ENCODE measurements around the gene SLC13A3. TPM values are rescaled to one million over a fixed set of nuclear protein-coding genes. Genes with fewer than 3 reads are reported as not detected.

Gene SLC13A3
- total and polyA plus RNA-seq, 2 of the 4 experiments (the other 2 are of a cell fraction): 2.5 to 4.2 TPM

DNA sequence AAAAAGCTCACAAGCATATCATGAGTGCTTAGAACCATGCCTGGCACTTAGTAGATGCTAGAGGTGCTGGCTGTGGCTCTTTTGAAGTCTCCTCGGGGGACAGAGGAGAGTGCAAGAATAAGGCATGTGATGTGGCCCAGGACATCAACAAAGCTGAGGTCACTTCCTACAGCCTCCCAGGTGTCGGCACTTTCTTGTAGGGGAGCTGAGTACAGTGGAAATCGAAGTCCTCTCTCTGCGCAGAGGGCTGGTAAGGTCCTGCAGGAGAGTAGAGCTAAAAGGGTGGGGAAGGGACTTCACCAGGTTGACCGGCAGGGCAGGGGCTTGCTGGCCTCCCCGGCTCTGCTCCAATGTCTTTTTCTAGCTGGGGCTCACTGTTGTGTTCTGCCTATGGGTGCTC lies 11.2 kb downstream of the SLC13A3 start:
- Histone ChIP-seq H3K9me3 (ENCODE audit: control insufficient read depth, insufficient read depth, low read length) (no peaks in the 10 kb centered on the region), H4K20me1 (ENCODE audit: insufficient read depth, low read length) (no peaks in the 10 kb centered on the region), H3K27me3 (ENCODE audit: control insufficient read depth, insufficient read depth, low read length) (peaks cover 2% of the 10 kb centered on the region), H2AK5ac (ENCODE audit: low read depth, low read length) (no peak overlapping the region), H4K91ac (ENCODE audit: insufficient read depth, low read depth, low read length) (no peak overlapping the region), H3K9ac (ENCODE audit: low read depth, low read length) (no peak overlapping the region), H2BK120ac (ENCODE audit: low read depth, low read length) (no peak overlapping the region), H3K23ac (ENCODE audit: low read depth, low read length) (no peak overlapping the region), H3K4me2 (ENCODE audit: low read depth, low read length) (no peak overlapping the region), H4K5ac (ENCODE audit: low read depth, low read length) (no peak overlapping the region), H3K4me3 (ENCODE audit: insufficient read depth, low read depth, low read length) (no peak overlapping the region), H4K8ac (ENCODE audit: low read depth in 2 of 2, low read length in 2 of 2) (no peak overlapping the region), H2BK15ac (ENCODE audit: low read depth, low read length) (no peak overlapping the region), H3K4me1 (ENCODE audit: control insufficient read depth, insufficient read depth, low read length) (no peaks in the 10 kb centered on the region), H3K14ac (replicated peaks; ENCODE audit: low read depth, low read length) (no peak overlapping the region), H3K27ac (ENCODE audit: insufficient read depth, low read length) (no peak overlapping the region), H2AFZ (replicated peaks; ENCODE audit: low read length, poor library complexity) (no peak overlapping the region), H3K36me3 (ENCODE audit: control insufficient read depth, insufficient read depth, low read length) (no peaks in the 10 kb centered on the region), H2AK9ac (replicated peaks; ENCODE audit: low read depth, low read length, poor library complexity) (no peak overlapping the region), H3K9me1 (ENCODE audit: insufficient read depth, low read length) (no peaks in the 10 kb centered on the region), H3K79me1 (ENCODE audit: low read depth in 1 of 2, low read length in 2 of 2) (no peaks in the 10 kb centered on the region), H2BK5ac (ENCODE audit: low read depth, low read length, poor library complexity, severe bottlenecking) (no peak overlapping the region), H3K18ac (ENCODE audit: low read depth, low read length) (no peak overlapping the region), H3K56ac (ENCODE audit: extremely low read depth, insufficient read depth, low read length) (no peak overlapping the region), H2BK20ac (ENCODE audit: low read depth, low read length) (no peak overlapping the region), H3K4ac (ENCODE audit: low read depth, low read length) (no peak overlapping the region)
- POLR2A ChIA-PET (ENCODE audit: unreplicated experiment): no interaction called here
- no peak for ATAC-seq (ENCODE audit: low read depth)
- dilution Hi-C loops (cut with HindIII; ENCODE audit: low sequenced_read_pairs, unreplicated experiment): no loop called here
- no CpG with 5 or more reads among the region's 6 CpGs for WGBS, 2 experiments (ENCODE audit: extremely low coverage in 2 of 2, insufficient read length in 1 of 2)
- intact Hi-C loops (cut with micrococcal nuclease): no loop called here
- TF ChIP-seq, protein P1, sequence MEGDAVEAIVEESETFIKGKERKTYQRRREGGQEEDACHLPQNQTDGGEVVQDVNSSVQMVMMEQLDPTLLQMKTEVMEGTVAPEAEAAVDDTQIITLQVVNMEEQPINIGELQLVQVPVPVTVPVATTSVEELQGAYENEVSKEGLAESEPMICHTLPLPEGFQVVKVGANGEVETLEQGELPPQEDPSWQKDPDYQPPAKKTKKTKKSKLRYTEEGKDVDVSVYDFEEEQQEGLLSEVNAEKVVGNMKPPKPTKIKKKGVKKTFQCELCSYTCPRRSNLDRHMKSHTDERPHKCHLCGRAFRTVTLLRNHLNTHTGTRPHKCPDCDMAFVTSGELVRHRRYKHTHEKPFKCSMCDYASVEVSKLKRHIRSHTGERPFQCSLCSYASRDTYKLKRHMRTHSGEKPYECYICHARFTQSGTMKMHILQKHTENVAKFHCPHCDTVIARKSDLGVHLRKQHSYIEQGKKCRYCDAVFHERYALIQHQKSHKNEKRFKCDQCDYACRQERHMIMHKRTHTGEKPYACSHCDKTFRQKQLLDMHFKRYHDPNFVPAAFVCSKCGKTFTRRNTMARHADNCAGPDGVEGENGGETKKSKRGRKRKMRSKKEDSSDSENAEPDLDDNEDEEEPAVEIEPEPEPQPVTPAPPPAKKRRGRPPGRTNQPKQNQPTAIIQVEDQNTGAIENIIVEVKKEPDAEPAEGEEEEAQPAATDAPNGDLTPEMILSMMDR (conservative IDR thresholded peaks at IDR 0.05; ENCODE audit: low read depth, low read length): no peak
- no peak for TF ChIP-seq MXI1 (IDR thresholded peaks at IDR 0.05; ENCODE audit: borderline replicate concordance, low read depth, low read length)
- TF ChIP-seq RCOR1 (IDR thresholded peaks at IDR 0.05; ENCODE audit: insufficient replicate concordance, low read length): no peak
- TF ChIP-seq SMC3 (IDR thresholded peaks at IDR 0.05; ENCODE audit: low read depth, low read length): no peak
- TF ChIP-seq CEBPB (IDR thresholded peaks at IDR 0.05; ENCODE audit: low read depth, low read length): no peak
- TF ChIP-seq POLR2A (IDR thresholded peaks at IDR 0.05; ENCODE audit: low read depth, low read length): no peak
- no peak for TF ChIP-seq CHD1 (IDR thresholded peaks at IDR 0.05; ENCODE audit: low read depth, low read length)
- TF ChIP-seq, protein P2, sequence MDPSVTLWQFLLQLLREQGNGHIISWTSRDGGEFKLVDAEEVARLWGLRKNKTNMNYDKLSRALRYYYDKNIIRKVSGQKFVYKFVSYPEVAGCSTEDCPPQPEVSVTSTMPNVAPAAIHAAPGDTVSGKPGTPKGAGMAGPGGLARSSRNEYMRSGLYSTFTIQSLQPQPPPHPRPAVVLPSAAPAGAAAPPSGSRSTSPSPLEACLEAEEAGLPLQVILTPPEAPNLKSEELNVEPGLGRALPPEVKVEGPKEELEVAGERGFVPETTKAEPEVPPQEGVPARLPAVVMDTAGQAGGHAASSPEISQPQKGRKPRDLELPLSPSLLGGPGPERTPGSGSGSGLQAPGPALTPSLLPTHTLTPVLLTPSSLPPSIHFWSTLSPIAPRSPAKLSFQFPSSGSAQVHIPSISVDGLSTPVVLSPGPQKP (IDR thresholded peaks at IDR 0.05; ENCODE audit: borderline replicate concordance, low read depth, low read length): no peak
- no peak for TF ChIP-seq NFE2L2 (IDR thresholded peaks at IDR 0.05; ENCODE audit: low read depth, low read length)
- TF ChIP-seq RFX5 (IDR thresholded peaks at IDR 0.05; ENCODE audit: low read depth, low read length): no peak
- CTCF ChIA-PET: no interaction called here
- no TSS peak for BruUV-seq (replicated peaks)
- in situ Hi-C loops (cut with MboI; ENCODE audit: low sequenced_read_pairs): no loop called here
- no peak for DNase-seq
